Caco-2 (cell line): Measurements from ENCODE around the gene BMP6. TPM values are rescaled to one million over a fixed set of nuclear protein-coding genes. Genes with fewer than 3 reads are reported as not detected.

Experiments used
- BruUV-seq: library from RNA; stranded (reverse); fragments of 400-500 nt; replicated peaks from 2 replicates; lab custom pipeline; 2021; lab: Mats Ljungman, UMichigan
- CTCF ChIA-PET: fragments of 300-600 bp; sonication (Branson Sonifier 250); formaldehyde crosslinking; loops from one replicate; lab custom pipeline; 2022; ENCODE audit warnings: antibody characterized with exemption; lab: Charles Lee
- POLR2A ChIA-PET: fragments of 300-600 bp; sonication (Branson Sonifier 250); formaldehyde crosslinking; loops from one replicate; lab custom pipeline; 2022; ENCODE audit warnings: antibody characterized with exemption; lab: Charles Lee
- DNase-seq, 2 experiments: peaks; one replicate each; pipeline versions ENCODE4 v3.0.0 to v3.0.0-alpha.2; 2020 to 2022
- H3K27me3 ChIP-seq: replicated peaks from 2 replicates; pipeline ENCODE4 v1.6.0; 2011; ENCODE audit warnings: low read length; ENCODE audit not compliant: control insufficient read depth, insufficient read depth
- H3K36me3 ChIP-seq: 2 replicates; pipeline ENCODE4 v1.5.1; 2011; ENCODE audit warnings: low read length; ENCODE audit not compliant: control insufficient read depth, insufficient read depth
- H3K4me1 ChIP-seq: fragments of 250-450 bp; sonication (Bioruptor Pico); 2 replicates; pipeline ENCODE4 v1.5.1; 2020; ENCODE audit warnings: mild to moderate bottlenecking
- H3K4me3 ChIP-seq: 2 replicates; pipeline ENCODE4 v1.5.1; 2011; ENCODE audit warnings: low read depth, mild to moderate bottlenecking, control low read depth, low read length
- H3K9me3 ChIP-seq: fragments of 250-450 bp; sonication (Bioruptor Pico); 2 replicates; pipeline ENCODE4 v1.5.1; 2020; ENCODE audit warnings: mild to moderate bottlenecking, moderate library complexity
- H3K27ac Mint-ChIP-seq: one replicate; pipeline ENCODE4 v1.8.0; 2022; ENCODE audit warnings: mixed read lengths; ENCODE audit not compliant: unreplicated experiment
- H3K27me3 Mint-ChIP-seq: one replicate; pipeline ENCODE4 v1.8.0; 2022; ENCODE audit warnings: mixed read lengths; ENCODE audit not compliant: insufficient read depth, unreplicated experiment
- H3K36me3 Mint-ChIP-seq: one replicate; pipeline ENCODE4 v1.8.0; 2022; ENCODE audit warnings: mild to moderate bottlenecking, mixed read lengths; ENCODE audit not compliant: insufficient read depth, unreplicated experiment
- H3K4me1 Mint-ChIP-seq: one replicate; pipeline ENCODE4 v1.8.0; 2022; ENCODE audit warnings: low read depth, mixed read lengths; ENCODE audit not compliant: unreplicated experiment
- H3K4me3 Mint-ChIP-seq: one replicate; pipeline ENCODE4 v1.8.0; 2022; ENCODE audit warnings: mild to moderate bottlenecking, moderate library complexity, mixed read lengths; ENCODE audit not compliant: unreplicated experiment
- H3K9me3 Mint-ChIP-seq: one replicate; pipeline ENCODE4 v1.8.0; 2022; ENCODE audit warnings: mixed read lengths; ENCODE audit not compliant: unreplicated experiment
- intact Hi-C: fragments of 100-400 bp; cut with micrococcal nuclease; formaldehyde crosslinking; loops from one replicate; pipeline ENCODE4 v1.10.0; 2022; ENCODE audit not compliant: unreplicated experiment
- total RNA-seq: library from RNA; stranded (reverse); gene quantifications from 2 replicates; pipeline ENCODE4 v1.2.3, GENCODE V29; 2022
- TF ChIP-seq, protein P1 (sequence below), 2 experiments: fragments of 200-600 bp in 1 of 2; IDR thresholded peaks; 1 replicate in 1 of 2; 2 replicates in 1 of 2; pipeline versions ENCODE4 v1.5.1 to v1.8.0; 2011 to 2022; ENCODE audit warnings: antibody characterized with exemption in 1 of 2, control low read depth in 1 of 2, inconsistent platforms in 1 of 2, low read depth in 1 of 2, low read length in 1 of 2, mild to moderate bottlenecking in 1 of 2, moderate library complexity in 1 of 2; ENCODE audit not compliant: insufficient read depth in 1 of 2, severe bottlenecking in 1 of 2, unreplicated experiment in 1 of 2

The BMP6 gene
- total RNA-seq, 1 experiment from 2014 or later: 0.61 TPM

DNA sequence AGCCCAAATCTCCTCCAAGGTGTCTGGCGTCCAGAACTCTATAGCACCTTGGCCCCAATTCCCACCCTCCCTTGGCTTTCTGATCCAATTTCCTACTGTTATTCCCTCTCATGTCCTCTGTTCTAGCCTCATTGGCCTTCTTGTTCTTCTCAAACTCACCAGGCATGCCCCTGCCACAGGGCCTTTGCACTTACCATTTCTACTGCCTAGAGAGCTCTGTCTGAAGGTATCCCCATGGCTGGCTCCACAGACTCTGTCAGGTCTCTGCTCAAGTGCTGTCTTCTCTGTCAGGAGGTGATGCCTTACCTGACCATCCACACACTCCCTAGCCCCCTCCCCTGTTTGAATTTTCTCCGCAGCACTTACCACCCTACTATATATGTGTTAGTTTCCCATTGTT is 5.6 kb upstream of the BMP6 start:
- Histone ChIP-seq H3K9me3 (no peaks in the 10 kb centered on the region), H3K4me3 (no peak overlapping the region), H3K4me1 (peaks cover 5% of the 10 kb centered on the region; the same call in 1 of the 2 replicates), H3K36me3 (no peaks in the 10 kb centered on the region), H3K27me3 (no peaks in the 10 kb centered on the region; the same call in 1 of the 2 replicates)
- TF ChIP-seq, protein P1, sequence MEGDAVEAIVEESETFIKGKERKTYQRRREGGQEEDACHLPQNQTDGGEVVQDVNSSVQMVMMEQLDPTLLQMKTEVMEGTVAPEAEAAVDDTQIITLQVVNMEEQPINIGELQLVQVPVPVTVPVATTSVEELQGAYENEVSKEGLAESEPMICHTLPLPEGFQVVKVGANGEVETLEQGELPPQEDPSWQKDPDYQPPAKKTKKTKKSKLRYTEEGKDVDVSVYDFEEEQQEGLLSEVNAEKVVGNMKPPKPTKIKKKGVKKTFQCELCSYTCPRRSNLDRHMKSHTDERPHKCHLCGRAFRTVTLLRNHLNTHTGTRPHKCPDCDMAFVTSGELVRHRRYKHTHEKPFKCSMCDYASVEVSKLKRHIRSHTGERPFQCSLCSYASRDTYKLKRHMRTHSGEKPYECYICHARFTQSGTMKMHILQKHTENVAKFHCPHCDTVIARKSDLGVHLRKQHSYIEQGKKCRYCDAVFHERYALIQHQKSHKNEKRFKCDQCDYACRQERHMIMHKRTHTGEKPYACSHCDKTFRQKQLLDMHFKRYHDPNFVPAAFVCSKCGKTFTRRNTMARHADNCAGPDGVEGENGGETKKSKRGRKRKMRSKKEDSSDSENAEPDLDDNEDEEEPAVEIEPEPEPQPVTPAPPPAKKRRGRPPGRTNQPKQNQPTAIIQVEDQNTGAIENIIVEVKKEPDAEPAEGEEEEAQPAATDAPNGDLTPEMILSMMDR (IDR thresholded peaks at IDR 0.05; ENCODE audit: insufficient read depth in 1 of 2, low read depth in 1 of 2, low read length in 1 of 2, severe bottlenecking in 1 of 2, unreplicated experiment in 1 of 2): no peak
- ChIA-PET POLR2A (no interaction called here), CTCF (no interaction called here)
- H3K4me1 Mint-ChIP-seq: no peaks in the 10 kb centered on the region
- H3K27me3 Mint-ChIP-seq: peaks cover 21% of the 10 kb centered on the region
- peaks cover 9% of the 10 kb centered on the region for H3K9me3 Mint-ChIP-seq
- no peak for DNase-seq
- H3K27ac Mint-ChIP-seq: no peak overlapping the region
- intact Hi-C loops: loop anchor here (2.0 to 10.0 kb wide), 2 partner anchors 194 to 338 kb away; partner anchors contain the start of gene TXNDC5
- no peak overlapping the region for H3K4me3 Mint-ChIP-seq
- BruUV-seq: no TSS peak
- peaks cover 5% of the 10 kb centered on the region for H3K36me3 Mint-ChIP-seq

DNA sequence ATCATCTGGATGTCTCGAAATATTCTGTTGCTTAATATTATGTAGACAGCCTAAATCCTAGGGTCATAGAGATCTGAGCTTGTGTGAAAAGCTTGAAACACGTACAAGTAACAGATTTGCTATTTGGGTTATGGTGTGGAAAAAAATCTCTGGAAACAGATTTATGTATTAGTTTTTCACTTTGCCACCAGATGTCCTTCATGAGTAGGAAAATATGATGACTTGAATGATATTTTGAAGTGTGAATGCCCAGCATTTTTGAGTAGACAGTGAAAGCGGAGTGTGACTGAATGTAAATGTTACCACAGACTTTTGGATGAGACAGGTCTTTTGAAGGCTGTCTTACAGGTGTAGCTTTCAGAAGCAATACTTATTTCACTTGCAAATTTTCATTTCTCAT is 4.2 kb upstream of the BMP6 start:
- H3K4me3 Mint-ChIP-seq: no peak overlapping the region
- intact Hi-C loops: loop anchor here (2.0 to 10.0 kb wide), 2 partner anchors 193 to 337 kb away; partner anchors contain the start of gene TXNDC5
- TF ChIP-seq, protein P1 (IDR thresholded peaks at IDR 0.05; ENCODE audit: insufficient read depth in 1 of 2, low read depth in 1 of 2, low read length in 1 of 2, severe bottlenecking in 1 of 2, unreplicated experiment in 1 of 2): peak in 1 of 2 experiments; percentile 42
- BruUV-seq: no TSS peak
- H3K9me3 ChIP-seq: no peaks in the 10 kb centered on the region
- CTCF ChIA-PET: interaction anchor here (0.7 to 1.4 kb wide), 3 partner anchors 28 to 675 kb away, joined by 3 to 6 read pairs (median 3); partner anchors contain the start of gene BLOC1S5
- peaks cover 5% of the 10 kb centered on the region for H3K36me3 Mint-ChIP-seq
- no peak overlapping the region for H3K4me3 ChIP-seq
- no peaks in the 10 kb centered on the region for H3K36me3 ChIP-seq
- peak in 1 of 2 experiments; percentile 21 for DNase-seq
- no peak overlapping the region for H3K27ac Mint-ChIP-seq
- no peaks in the 10 kb centered on the region; the same call in 1 of the 2 replicates for H3K27me3 ChIP-seq
- peaks cover 9% of the 10 kb centered on the region for H3K9me3 Mint-ChIP-seq
- H3K4me1 ChIP-seq: peaks cover 5% of the 10 kb centered on the region; the same call in 1 of the 2 replicates
- H3K27me3 Mint-ChIP-seq: peaks cover 22% of the 10 kb centered on the region
- POLR2A ChIA-PET: no interaction called here
- H3K4me1 Mint-ChIP-seq: no peaks in the 10 kb centered on the region

DNA sequence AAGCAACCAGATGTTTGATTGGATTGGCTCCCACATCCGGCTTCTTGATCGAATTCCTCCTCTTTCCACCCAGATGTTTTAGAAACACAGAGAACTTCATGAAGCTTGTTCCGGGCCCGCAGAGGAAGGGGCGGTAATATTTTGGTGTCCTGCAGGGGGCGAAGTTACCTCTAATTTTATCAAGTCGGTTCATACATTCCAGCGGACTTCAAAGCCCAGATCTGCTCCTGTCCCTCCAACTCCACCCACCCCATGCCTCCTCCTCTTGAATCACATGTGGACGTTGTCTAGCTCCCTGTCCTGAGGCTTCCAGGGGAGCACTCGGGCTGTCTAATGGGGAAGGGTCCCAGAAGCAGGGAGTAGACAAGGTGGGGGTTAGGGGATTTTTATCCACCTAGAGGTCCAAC is 2.9 kb upstream of the BMP6 start:
- Histone ChIP-seq H3K27me3 (peaks cover 2% of the 10 kb centered on the region), H3K4me1 (peaks cover 8% of the 10 kb centered on the region; the same call in 1 of the 2 replicates), H3K4me3 (no peak overlapping the region), H3K36me3 (no peaks in the 10 kb centered on the region), H3K9me3 (no peaks in the 10 kb centered on the region)
- Mint-ChIP-seq H3K27me3 (peaks cover 19% of the 10 kb centered on the region), H3K27ac (no peak overlapping the region), H3K4me3 (no peak overlapping the region), H3K9me3 (peaks cover 3% of the 10 kb centered on the region), H3K36me3 (peaks cover 5% of the 10 kb centered on the region), H3K4me1 (no peaks in the 10 kb centered on the region)
- BruUV-seq: no TSS peak
- CTCF ChIA-PET: interaction anchor here (0.6 to 1.4 kb wide), 7 partner anchors 26 to 725 kb away, joined by 3 to 8 read pairs (median 3); partner anchors contain the start of gene BLOC1S5
- peak; percentile 79 to 81 for DNase-seq
- TF ChIP-seq, protein P1 (IDR thresholded peaks at IDR 0.05; ENCODE audit: insufficient read depth in 1 of 2, low read depth in 1 of 2, low read length in 1 of 2, severe bottlenecking in 1 of 2, unreplicated experiment in 1 of 2): peak; percentile 57 to 58
- POLR2A ChIA-PET: no interaction called here
- intact Hi-C loops: loop anchor here (1.0 to 10.0 kb wide), 2 partner anchors 192 to 269 kb away; partner anchors contain the start of gene TXNDC5
